Measurements from ENCODE around the gene ZNF263.

Gene ZNF263

DNA sequence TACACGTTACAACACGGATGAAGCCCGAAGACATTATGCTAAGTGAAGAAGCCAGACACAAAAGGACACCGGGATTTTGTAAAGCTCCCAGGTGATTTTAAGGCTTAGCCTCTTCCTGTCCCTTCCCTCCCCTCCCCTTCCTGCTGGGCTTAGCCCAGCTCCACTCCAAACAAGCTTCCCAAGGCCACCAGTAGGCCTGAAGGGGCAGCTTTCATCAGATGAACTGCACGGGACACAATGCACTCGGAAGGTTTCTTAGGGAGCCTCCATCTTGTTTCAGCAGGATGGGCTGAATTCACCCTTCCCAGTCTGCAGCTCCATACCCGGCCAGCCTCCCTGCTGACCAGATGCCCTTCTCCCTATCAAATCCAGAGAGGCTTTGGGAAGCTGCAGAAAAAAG, 37.3 kb upstream of the ZNF263 start:
- no peak overlapping the region for H3K27ac ChIP-seq
- TF ChIP-seq, protein P1, sequence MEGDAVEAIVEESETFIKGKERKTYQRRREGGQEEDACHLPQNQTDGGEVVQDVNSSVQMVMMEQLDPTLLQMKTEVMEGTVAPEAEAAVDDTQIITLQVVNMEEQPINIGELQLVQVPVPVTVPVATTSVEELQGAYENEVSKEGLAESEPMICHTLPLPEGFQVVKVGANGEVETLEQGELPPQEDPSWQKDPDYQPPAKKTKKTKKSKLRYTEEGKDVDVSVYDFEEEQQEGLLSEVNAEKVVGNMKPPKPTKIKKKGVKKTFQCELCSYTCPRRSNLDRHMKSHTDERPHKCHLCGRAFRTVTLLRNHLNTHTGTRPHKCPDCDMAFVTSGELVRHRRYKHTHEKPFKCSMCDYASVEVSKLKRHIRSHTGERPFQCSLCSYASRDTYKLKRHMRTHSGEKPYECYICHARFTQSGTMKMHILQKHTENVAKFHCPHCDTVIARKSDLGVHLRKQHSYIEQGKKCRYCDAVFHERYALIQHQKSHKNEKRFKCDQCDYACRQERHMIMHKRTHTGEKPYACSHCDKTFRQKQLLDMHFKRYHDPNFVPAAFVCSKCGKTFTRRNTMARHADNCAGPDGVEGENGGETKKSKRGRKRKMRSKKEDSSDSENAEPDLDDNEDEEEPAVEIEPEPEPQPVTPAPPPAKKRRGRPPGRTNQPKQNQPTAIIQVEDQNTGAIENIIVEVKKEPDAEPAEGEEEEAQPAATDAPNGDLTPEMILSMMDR (conservative IDR thresholded peaks at IDR 0.05), result no peak

DNA sequence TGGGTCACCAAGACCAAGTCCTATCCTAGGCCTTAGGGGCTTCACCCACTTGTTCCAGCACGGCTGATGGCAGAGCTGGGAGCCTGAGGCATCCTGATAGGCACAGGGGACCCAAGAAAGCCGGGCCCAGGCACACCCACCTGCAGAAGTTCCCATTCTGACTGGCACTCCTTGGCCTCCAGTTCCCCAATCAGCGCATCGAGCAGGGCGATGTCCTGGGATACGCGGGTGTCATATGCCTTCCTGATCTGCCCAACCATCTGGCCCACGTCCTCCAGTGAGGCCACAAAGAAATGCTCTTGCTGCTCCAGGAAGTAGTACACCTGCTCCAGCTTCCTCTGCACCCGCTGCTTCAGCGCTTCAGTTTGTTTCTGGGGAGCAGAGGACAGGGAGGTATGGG, 36.4 kb upstream of the ZNF263 start:
- TF ChIP-seq, protein P1 (conservative IDR thresholded peaks at IDR 0.05), result no peak
- no peak overlapping the region for H3K27ac ChIP-seq

DNA sequence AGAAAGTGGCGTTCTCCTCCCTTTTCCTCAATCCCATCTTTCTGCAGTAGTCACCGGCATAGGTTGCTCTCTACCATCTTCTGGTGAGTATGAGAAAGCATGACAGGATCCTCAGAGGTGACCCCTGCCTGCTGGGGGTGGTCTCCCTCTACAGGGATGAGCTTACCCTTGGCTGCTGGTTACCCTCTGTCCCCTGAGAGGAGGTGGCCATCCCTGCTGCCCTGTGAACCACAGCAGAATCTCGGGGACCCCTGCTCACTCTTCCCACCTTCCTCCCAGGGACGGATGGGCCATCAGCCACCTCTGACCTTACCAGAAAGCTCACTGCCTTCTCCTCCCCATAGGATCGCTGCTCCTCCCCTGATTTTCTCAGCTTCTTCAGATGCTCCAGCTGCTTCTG, 34.7 kb upstream of the ZNF263 start:
- H3K27ac ChIP-seq, result no peak overlapping the region
- TF ChIP-seq, protein P1 (conservative IDR thresholded peaks at IDR 0.05), result no peak

DNA sequence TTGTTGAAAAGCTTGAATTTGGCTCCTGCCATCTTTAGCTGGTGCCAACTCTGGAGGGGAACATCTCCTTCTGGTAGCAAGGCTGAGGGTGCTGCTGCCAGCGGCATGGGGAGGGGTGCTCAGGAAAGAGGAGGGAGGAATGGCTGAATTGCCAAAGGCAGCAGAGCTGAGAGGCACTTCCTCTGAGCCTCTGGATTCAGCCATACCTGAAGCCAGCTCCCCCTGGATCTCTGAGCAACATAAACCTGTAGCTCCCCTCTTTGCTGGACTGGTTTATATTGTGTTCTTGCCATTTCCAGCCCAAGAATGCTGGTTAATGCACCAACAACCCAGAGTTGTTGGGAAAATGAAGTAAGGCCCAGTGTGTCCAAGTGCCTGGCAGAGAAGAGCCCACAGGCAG, 34.3 kb upstream of the ZNF263 start:
- H3K27ac ChIP-seq, result no peak overlapping the region
- TF ChIP-seq, protein P1 (conservative IDR thresholded peaks at IDR 0.05), result no peak

DNA sequence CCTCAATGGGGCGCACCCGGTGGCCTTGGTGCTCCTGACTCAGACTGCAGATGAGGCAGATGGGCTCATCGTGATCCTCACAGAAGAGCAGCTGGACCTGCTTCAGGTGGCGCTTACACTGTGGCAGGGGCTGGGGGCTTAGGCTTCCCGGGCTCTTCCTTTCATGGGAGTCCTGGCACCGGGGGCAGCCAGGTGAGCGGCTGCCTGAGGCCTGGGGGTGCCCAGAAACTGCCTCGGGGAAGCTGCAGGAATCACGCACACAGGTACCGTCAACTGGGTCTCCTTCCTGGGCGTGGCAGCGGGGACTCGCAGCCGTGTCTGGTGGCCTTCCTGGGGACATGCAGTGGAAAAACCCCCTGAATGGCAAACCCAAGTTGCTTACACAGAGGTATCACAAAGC, 33.8 kb upstream of the ZNF263 start:
- no peak overlapping the region for H3K27ac ChIP-seq
- TF ChIP-seq, protein P1 (conservative IDR thresholded peaks at IDR 0.05), result no peak

DNA sequence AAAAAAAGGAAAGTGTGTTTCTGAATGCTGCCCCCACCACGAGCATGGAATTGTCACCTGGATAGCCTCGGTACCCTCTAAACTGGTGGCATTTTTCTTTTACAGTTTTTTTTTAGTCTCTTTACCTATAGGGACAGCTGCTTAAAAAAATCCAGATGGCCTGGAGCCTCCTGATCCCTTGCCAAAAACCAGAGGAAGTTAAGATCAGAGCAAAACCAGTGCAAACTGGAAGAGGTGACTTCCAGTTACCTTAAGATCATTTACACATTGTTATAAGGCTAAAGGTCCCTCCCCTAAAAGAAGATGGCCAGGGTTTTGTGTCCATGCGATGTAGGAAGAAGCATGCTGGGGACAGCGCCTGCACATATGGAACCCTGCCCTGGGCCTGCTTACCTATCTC, 30.3 kb upstream of the ZNF263 start:
- H3K27ac ChIP-seq, result no peak overlapping the region
- TF ChIP-seq, protein P1 (conservative IDR thresholded peaks at IDR 0.05), result no peak

DNA sequence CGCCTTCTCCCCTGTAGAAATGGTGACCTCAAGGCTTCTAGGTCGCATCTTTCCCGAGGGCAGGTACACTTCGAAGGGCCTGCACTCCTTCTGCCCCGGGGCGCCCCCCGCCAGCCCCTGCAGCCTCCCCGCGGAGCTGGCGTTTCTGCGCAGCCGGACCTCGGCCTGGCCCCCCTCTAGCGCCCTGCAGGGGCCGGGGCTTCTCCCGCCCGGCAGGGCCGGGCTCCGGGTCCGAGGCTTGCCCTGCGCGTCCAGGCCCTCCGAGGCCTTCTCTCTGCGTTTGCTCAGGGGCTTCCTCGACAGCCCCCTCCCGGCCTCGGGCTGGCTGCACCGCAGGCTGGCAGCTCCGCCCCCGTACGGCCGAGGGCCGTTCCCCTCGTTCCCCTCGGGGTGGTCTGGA, 29.0 kb upstream of the ZNF263 start:
- no peak overlapping the region for H3K27ac ChIP-seq

More for the DNA sequence above, 29.0 kb upstream of the ZNF263 start:
- TF ChIP-seq, protein P1 (conservative IDR thresholded peaks at IDR 0.05), result no peak

Measured in VCaP (cell line).